ENCODE results near the gene AKR1C1.
A peak's percentile ranks its signal among the peaks of the same experiment; 100 is the strongest.
"Not testable (repeated sequence)": the region's sequence is repeated elsewhere in the genome, so short reads cannot be mapped to it uniquely, and the experiment has no call there.

AKR1C1 gene

DNA sequence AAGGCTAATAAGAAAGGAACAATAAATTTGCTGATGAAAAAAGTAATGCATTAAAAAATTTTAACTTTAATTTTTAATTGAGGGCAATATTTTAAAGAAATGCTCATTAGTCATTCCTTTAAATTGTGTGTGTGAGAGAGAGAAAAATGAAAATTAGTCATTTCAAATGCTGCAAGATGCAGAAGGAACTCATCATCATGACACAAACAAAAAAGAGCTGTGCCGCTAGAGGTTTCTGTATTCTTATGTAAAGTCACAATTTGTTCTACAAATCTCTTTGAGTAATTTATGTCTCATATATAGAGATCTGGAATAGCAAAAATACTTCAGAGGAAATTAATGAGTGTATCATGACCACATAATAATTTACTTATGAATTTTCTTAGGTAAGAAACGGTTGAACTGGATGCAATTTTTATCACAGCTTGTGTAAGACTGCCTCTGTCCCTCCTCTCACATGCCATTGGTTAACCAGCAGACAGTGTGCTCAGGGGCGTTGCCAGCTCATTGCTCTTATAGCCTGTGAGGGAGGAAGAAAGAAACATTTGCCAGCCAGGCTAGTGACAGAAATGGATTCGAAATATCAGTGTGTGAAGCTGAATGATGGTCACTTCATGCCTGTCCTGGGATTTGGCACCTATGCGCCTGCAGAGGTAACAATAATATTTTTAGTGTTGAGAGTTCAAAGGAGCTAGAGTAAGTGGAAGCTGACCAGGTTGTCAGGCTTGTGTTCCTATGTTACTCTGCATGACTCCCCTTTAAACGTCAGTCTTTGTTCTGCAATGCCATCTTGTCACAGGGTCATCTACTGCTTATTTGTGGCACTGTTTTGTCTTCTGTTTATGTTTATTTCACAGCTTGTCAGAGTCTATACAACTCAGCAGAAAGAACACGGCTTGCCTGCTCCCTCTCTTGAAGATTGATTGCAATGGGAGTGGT is at the start of gene AKR1C1:
TSS of gene AKR1C1 (plus strand) at position 540 of the 939 bp plus-strand sequence. CDS start at position 570, 30 bp downstream.
- DNase-seq, result peak; percentile 42

DNA sequence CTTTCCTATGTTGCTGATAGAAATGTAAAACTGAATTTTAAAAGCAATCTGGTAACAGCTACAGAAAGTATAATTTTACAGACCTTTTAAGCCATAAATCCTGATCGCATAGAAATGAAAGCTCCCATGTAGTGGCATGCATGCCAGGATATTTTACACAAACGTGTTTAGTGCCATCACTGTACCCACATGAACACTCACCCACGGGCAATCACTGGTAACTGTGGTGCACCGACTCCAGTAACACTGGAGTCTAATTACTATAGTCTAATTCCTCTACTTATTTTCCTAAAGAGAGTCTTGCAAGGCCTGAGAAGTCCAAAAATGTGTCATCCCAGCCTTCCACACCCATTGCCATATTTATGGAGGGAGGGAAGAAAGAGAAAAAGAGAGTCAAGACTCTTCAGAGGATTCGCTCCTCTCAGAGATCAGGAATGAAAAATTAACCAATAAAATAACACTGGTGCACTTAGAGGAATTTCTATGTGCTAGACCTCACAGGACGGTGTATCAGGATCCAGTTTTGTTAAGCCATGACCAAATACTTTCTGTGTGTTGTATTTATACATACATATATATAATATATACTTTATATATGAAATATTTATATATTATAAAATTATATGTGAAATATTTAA is 48.9 kb upstream of the AKR1C1 start:
- no peak for DNase-seq

DNA sequence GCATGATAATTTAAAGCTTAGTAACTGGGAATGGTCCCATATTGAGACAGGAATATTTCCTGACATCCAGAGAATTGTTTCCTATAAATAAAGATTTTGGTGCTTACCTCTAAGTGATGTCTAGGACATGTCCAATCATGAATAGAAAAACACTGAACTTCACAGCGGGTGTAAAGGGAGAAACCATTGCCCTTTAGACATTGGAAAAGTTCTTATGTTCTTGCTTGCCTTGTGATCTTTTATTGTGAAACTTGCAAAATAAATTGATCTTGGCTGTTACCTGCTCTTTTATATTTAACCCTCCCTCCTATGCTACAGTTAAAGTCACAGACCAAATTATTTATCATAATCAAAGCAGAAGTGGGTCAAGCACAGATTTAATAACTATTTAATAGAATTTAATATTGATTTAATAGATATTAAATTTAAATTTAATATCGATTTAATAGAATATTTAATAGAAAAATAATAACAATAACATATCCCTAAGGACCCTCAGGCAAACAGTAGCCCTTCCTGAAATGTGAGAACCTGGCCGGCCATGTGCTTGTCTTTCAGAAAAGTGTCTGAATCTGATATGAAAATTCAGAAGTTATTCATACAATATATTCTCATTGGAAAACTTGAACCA is 47.0 kb upstream of the AKR1C1 start:
- DNase-seq, result no peak

DNA sequence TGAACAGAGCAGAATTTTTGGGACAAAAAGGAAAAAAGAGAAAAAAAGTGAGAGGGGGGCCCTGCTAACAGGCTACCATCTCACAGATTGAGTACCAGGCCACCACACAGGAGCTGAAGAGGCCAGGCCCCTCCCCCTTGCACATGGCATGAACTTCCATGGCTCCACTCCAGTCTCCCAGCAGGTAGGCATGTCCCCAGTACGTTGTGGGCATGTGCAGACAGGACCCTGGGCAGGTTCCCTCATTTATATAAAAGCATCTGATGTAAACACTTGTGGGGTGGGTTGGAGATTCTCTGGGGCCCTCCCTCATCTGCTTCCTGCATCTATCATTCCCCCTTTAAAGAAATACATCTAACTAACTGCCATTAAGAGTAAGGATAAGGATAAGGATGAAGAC is 45.0 kb upstream of the AKR1C1 start:
- no peak for DNase-seq

DNA sequence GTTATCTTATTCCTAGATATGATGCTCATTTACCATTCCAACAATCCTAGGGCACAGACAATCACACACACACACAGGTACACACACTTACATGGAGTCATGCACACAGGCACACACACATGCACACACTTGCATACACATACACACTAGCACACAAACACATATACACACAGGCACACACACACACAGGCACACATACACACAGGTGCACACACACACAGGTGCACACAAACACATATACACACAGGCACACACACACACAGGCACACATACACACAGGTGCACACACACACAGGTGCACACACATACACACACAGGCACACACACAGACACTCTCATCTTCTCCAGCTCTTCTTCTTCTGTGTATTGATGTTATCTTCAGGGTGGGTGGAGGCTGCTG is 38.7 kb upstream of the AKR1C1 start:
- DNase-seq, result not testable (repeated sequence)

DNA sequence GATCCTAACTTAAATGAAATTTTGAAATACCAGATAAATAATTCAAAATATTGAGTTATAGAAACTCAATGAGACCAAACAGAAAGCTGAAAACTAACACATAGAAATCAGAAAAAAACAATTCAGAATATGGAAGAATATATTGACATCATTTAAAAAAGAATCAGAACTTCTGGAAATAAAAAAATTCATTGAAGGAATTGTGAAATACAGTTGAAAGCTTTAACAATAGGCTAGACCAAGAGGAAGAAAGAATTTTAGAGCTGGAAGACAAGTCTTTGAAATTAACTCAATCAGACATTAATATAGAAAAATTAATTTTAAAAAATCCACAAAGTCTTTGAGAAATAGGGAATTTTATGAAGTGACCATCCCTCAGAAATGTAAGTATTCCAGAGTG is 36.8 kb upstream of the AKR1C1 start:
- DNase-seq, result no peak

DNA sequence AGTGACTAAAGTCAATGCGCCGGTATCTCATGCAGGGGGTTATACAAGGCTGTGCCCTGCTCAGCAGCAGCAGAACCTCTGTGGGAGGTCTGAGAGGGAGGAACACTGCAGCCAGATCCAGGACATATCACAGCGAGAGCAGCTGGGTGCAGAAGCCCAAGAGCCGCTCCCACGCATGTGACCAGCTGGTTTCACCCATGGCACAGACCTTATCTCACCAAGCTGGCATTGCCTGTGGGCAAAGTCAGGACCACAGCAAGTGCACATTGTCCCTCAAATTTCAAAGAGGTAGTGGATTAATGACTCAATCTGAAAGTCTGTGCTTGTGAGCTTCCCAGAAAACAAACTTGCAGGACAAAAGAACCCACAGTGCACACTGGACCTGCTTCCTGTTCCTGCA is 31.6 kb upstream of the AKR1C1 start:
- DNase-seq, result no peak

DNA sequence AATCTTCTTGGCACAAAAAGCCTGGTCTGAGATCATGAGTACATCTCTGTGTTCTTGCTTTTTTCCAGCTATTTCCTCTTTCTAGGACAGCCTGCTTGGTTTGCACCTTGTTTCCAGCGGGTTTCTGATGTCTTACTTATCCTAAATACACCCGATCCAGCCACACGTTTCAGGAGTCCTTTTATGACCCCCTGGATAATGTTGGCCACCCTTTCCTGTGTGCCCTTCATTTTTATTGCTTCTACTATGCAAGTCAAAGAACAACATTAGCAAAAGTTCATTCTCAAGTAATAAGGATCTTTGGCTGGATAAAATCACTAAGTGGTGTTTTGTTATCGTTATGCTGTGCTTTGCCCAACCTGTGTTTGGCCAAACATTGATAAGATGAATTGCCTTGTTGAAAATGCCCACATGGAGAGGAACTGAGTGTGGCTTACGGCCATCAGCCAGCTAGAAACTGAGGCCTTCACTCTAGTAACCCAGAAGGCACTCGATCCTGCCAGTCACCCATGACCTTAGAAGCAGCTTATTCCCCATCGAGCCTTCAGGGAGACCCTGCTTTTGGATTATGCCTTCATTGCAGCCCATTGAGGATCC is 28.7 kb upstream of the AKR1C1 start:
- no peak for DNase-seq

DNA sequence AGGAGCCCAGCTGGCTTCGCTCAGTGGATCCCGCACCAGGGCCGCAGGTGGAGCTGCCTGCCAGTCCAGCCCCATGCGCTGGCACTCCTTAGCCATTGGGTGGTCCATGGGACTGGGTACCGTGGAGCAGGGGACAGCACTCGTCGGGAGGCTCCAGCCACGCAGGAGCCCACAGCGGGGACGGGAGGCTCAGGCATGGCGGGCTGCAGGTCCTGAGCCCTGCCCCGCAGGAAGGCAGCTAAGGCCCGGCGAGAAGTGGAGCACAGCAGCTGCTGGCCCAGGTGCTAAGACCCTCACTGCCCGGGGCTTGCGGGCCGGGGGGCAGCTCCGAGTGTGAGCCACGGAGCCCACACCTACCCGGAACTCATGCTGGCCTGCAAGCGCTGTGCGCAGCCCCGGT is 25.9 kb upstream of the AKR1C1 start:
- DNase-seq, result no peak

DNA sequence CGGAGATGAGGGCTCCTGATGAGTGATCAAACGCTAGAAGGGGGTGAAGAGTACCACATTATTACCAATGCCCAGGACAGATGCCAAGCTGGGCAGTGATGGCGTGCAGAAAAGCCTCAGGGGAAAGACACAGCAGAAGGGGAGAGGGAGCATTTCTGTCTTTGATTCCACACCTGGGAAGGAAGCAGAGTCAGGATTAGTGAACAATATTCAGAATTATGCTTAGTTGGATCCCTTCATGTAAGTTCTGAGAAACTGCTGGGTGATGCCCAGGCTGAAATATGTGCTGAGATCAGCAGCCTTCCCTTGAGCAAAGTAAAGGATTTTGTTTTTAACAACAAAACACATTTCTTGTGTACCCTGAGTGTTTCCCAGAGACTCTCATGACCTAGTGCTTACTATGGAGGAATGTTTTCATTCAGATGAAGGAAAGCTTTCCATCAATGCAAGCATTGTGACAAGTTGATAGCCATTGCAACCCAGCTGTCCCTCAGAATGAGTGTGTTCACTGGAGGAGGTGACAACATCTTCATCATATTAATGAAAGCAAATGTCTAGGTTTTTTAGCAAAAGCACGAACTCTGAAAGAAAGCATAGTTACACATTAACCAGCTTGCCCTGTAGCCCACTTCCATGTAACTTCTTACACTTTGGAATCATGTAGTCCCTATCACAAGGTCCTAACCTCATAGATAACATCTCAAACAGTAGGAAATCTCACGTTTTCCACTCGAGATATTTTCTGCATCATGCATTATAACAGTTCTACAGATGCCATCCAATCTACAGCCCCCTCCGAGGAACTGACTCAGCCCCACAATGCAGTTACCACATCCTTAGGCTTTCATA is 23.8 kb upstream of the AKR1C1 start:
- DNase-seq, result no peak

DNA sequence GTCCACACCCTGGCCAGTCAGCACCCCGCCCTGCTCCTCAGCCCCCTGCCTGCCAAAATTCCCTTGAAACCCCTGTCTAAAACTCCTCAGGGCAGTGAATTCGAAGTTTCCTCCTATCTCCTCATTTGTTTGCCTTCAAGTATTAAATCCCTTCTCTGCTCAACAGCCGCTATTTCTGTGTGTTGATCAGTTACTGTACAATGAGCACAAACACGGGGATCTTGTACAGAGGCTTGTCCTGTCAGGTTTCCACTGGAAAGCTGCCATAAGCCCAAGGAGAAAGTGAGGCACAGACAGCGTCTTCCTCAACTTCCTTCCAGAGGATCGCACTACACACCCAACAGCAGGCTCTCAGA is 23.2 kb upstream of the AKR1C1 start:
- DNase-seq, result not testable (repeated sequence)

DNA sequence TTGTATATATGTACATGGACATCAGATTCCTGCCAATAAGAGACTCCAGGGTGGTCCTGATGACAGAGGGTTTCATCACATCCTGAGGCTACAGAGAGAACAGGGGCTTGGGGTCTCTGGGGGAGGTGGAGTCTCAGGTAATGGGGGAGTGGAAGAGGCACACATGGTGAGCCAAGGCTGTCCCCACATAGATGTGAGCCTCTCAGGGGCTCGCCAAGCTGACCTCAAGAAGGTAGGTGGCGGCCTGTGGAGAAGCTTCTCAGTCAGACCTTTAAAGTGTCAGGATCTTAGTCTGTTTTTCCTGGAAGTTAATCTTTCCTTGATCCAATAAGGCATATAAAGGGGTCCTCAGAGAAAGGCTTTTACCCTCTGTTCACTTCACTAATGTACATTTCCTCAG is 22.3 kb upstream of the AKR1C1 start:
- DNase-seq, result not testable (repeated sequence)

DNA sequence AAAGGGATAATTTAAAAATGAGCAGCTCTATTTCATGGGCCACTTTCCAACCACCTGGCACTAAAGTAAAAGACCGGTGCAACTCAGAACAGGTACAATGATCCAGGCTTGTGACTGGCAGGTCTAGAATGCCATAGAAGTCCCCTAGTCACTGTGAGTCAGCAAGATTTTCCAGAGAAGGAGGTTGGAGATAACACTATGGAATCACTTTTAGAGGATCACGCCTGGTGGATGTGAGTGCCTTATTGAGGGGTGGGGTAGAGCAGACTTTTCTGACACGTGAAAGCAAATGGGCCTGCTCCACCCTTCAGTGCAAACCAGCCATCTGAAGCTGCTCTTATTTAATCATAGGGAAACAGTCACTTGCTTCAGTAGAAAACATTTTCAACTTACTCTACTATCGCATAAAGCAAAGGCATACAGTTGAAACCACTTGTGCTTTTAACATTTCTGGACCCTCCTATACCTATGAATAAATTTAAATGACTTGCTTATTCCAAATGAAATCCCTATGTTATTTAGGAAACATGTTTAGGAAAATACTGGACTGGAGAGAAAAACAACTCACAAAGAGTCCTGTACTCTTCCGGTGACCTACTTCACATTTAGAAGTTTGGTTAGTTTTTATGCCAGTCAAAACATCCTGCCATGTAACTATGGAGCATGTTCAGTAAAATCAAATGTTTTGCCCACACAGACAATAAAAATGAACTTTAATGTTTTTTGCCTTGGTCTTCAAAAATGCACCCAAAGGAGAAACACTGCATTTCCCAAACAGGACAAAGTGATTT is 21.5 kb upstream of the AKR1C1 start:
- no peak for DNase-seq

DNA sequence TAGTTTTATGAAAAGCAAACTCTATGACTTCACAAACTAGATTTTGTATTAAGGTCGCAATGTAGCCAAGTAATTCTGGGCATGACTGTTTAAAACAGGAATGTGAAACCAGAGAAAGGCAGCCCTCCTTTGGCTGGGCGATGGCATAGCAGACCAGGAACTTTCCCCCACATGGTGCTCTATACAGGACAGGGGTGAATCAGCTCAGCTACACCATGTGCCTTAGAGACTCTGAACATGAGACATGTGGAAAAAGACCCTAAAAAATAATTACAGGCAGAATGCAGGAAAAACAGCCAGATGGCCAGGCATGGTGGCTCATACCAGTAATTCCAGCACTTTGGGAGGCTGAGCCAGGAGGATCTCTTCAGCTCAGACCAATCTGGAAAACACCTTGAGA is 20.3 kb upstream of the AKR1C1 start:
- DNase-seq, result not testable (repeated sequence)

DNA sequence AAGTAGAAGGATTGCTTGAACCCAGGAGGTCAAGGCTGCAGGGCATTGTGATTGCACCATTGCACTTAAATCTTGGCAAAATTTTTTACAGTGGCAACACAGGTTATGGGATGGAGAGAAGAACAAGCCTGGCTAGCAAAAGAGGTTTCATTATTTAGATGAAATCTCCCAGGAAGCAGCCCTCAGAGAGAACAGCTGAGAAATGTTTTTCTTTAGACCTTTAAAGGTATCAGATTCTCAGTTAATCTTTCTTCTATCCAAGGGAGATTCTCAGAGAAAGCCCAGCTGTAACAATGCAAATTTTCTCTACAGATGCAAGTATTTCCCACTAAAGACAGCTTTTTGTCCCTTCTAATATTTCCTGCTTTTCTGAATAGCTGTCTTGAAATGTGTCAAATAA is 19.8 kb upstream of the AKR1C1 start:
- DNase-seq, result not testable (repeated sequence)

DNA sequence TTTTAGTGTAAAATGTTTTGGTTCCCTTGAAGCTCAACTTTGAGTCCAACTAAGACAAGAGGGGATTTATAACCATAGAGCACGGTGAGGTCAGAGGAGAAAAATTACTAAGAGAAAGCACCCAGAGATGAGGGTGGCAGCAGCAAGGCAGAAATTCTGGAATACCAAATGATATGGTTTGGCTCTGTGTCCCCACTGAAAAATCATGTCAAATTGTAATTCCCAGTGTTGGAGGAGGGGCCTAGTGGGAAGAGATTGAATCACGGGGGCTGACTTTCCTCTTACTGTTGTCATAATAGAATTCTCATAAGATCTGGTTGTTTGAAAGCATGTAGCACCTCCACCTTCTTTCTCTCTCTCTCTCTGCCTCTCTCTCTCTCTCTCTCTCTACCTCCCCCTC is 19.4 kb upstream of the AKR1C1 start:
- DNase-seq, result no peak

DNA sequence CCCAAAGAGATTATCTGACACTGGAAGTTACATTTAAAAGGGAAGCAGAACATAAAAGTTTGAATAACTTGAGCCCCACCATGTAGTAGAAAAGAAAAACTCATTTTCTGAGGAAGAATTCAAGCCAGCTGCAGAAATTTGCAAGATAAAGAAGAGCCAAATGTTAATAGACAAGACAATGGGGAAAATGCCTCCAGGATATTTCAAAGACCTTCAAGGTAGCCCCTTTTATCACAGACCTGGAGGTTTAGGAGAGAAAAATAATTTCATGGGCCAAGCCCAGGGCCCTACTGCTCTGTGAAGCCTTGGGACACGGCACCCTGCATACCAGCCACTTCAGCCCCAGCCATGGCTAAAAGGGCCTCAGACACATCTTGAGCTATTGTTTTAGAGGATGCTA is 18.4 kb upstream of the AKR1C1 start:
- no peak for DNase-seq

DNA sequence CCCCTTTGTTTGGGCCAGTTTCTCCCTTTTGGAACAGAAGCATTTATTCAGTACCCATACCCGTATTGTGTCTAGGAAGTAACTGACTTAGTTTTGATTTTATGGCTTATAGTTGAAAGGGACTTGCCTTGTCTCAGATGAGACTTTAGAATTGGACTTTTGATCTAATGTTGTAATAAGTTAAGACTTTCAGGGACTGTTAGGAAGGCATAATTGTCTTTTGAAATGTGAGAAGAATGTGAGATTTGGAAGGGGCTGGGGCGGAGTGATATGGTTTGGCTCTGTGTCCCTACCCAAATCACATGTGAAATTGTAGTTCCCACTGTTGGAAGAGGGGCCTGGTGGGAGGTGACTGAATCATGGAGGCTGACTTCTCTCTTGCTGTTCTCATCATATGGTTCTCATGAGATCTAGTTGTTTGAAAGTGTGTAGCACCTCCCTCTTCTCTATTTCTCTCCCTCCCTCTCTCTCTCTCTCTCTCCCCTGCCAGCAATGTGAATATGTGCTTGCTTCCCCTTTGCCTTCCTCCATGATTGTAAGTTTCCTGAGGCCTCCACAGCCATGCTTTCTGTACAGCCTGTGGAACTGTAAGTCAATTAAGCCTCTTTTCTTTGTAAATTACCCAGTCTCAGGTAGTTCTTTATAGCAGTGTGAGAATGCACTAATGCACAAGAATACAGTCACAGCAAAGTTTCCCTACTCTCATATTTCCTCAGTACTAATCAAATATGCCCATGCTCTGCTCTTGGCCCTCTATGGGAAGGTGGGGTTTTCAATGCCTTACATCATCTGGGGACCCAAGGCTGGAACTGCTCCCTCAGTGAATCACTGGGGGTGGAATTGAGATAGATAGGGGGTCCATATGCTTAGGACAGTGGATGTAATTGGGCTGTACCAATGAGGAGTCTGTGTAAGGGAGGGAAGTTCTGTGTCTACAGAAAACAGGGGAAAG is 17.2 kb upstream of the AKR1C1 start:
- DNase-seq, result no peak

DNA sequence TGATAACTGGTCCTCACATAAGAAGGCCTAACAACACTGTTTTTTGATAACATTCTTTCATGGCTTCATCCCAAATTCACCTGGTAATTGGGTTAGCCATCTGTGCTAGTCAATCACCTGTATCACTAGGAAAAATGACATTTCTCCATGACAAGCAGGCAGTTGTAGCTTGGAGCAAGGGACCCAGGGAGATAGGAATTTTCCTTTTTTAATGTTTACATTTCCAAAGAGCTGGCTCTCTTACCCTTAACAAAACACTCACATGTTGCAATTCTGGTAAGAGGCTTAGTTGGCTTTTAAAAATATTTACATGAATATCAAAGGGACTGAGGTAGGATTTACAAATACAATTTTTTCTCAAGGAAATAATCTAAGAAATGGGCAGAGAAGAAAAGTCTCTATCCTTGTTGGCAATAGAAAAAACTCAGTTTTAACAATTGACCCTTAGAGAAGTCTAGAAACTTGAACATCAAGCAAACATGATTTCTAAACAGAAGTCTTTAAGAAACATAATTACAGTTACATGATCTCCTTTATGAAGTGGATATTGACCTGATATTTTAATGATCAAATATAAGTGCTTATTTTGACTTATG is 16.1 kb upstream of the AKR1C1 start:
- no peak for DNase-seq

Data from eye (tissue), 1 donor.